Measurements from ENCODE around the gene EPPIN.
"Not testable (repeated sequence)": the region's sequence is repeated elsewhere in the genome, so short reads cannot be mapped to it uniquely, and the experiment has no call there.

The EPPIN gene

DNA sequence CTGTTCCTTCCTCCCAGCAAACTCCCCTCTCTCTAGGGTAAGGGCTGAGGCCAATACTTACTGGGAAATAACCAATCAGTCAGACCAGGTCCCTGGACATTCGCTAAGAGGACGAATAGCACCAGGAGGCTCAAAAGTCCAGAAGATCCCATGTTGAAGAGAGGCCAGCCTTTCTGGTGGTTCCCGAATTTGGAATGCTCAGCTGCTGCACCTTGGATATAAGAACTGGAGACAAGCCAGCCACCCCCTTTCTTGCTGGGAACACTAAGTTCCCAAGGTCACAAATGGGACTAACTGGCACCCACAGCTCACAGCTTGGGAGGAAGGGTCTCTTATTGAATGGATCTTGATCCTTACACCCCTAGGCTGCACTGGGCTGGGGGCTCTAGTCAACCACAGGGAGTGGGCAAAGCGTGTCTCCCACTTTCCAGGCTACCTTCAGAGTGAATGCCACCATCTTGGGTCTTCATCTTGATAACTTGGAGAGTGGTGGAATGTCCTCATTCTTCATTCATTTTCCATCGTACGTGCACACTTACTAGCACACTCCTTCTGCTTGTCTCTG is at the start of gene EPPIN:
TSS of gene EPPIN (minus strand) at position 196 of the 565 bp plus-strand sequence. CDS start at position 152, 44 bp downstream.
- DNase-seq (ENCODE audit: low read depth in 2 of 3, low spot score in 1 of 3) = no peak

DNA sequence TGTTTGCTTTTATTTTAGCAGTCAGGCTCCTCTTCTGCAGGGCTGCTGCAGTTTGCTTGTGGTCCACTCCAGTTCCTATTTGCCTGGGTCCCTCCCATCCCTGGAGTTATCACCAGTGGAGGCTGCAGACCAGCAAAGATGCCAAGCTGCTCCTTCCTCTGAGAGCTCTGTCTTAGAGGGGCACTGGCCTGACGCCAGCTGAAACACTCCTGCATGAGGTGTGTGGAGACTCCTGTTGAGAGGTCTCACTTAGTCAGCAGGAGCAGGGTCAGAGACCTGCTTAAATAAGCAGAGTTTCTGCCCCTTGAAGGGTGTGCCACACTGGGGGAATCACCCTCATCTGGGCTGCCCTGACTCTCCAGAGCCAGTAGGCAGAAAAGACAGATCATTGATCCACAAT is 48.0 kb upstream of the EPPIN start:
- no peak for DNase-seq (ENCODE audit: low read depth in 2 of 3, low spot score in 1 of 3)

DNA sequence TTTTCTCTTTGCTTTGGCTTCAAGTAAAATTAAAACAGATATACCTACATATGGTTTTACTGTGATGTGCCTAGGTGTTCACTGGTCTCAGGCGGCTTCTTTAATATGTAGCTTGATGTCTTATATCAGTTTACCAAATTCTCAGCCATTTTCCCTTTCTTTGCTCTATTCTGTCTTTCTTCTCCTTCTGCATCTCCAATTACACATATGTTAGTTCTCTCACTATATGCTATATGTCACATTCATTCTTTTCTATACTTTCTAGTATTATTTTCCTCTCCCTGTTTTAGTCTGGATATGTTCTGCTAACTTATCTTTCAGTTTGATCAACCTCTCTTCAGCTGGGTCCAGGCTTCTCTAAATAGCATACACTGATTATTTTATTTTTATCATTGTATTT is 46.3 kb upstream of the EPPIN start:
- no peak for DNase-seq (ENCODE audit: low read depth in 2 of 3, low spot score in 1 of 3)

- DNase-seq (ENCODE audit: low read depth in 2 of 3, low spot score in 1 of 3) = peak in 2 of 3 donors; percentile 5 to 30
These were observed 45.5 kb upstream of the EPPIN start for GRCh38 chr20:45592574-45593189.

- DNase-seq (ENCODE audit: low read depth in 2 of 3, low spot score in 1 of 3) = no peak
These were observed 42.5 kb upstream of the EPPIN start for GRCh38 chr20:45589725-45590124.

DNA sequence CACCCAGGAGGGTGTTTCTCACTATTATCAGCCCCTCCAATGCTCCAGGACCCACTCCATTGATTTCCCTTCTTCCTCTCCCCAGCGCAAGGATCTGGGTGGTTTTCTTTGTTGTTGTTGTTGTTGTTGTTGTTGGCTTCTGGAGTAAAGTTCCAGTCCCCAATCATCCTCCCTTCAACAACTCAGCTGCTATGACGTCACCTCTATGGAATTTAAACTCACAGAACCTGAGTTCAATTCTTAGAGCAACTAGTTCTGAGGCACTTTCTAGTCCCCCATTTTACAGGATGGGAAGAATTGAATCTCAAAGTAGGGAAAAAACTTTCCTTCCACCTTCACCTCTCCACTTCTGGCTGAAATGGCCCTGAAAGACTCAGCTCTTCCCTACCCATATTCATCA is 41.6 kb upstream of the EPPIN start:
- no peak for DNase-seq (ENCODE audit: low read depth in 2 of 3, low spot score in 1 of 3)

- not testable (repeated sequence) for DNase-seq (ENCODE audit: low read depth in 2 of 3, low spot score in 1 of 3)
These were observed 38.8 kb upstream of the EPPIN start for GRCh38 chr20:45585986-45586385.

- DNase-seq (ENCODE audit: low read depth in 2 of 3, low spot score in 1 of 3) = not testable (repeated sequence)
These were observed 37.1 kb upstream of the EPPIN start for GRCh38 chr20:45584294-45584693.

GRCh38 chr20:45583502-45583901 is 36.3 kb upstream of the EPPIN start:
- no peak for DNase-seq (ENCODE audit: low read depth in 2 of 3, low spot score in 1 of 3)

DNA sequence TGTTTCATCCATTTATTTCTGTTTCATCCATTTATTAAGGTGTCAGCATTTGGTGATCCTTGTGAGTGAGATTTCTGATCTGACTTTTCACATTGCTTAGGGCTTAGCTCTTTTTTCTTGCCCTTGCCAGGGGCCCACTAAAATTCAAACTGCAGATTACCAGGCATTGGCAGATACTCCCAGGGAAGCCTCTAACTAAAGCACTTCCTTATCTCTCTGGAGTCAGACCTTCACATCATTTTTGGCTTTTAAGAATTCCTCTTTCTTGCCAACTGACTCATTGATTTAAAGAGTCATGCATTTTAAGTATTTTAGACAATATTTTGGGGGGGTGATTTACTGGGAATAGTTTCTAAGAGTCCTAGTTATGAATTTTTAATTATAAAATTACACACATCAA is 34.5 kb upstream of the EPPIN start:
- no peak for DNase-seq (ENCODE audit: low read depth in 2 of 3, low spot score in 1 of 3)

GRCh38 chr20:45579184-45579583 is 32.0 kb upstream of the EPPIN start, which contains the start of gene WFDC8:
TSS of gene WFDC8 (minus strand) at chr20:45579284. CDS start at chr20:45579247, 37 bp downstream.
- no peak for DNase-seq (ENCODE audit: low read depth in 2 of 3, low spot score in 1 of 3)

DNA sequence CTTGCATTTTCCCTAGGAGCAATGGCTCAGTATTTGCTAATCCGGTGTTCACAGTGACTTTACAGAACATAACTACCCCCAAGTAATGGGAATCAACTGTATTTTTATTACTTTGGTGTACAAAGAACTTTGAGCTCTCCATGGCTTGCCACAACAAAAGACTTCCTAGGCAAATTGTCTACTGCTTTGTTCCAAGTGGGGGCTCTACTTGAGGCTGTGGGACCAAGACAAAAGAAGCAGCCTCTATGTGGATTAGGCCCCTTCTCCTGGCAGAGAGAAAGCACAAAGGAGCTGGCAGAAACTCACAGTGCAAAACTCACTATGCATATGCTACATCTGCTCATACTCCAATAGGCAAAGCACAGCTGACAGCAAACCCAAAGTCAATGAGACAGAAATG is 31.0 kb upstream of the EPPIN start:
- no peak for DNase-seq (ENCODE audit: low read depth in 2 of 3, low spot score in 1 of 3)

DNA sequence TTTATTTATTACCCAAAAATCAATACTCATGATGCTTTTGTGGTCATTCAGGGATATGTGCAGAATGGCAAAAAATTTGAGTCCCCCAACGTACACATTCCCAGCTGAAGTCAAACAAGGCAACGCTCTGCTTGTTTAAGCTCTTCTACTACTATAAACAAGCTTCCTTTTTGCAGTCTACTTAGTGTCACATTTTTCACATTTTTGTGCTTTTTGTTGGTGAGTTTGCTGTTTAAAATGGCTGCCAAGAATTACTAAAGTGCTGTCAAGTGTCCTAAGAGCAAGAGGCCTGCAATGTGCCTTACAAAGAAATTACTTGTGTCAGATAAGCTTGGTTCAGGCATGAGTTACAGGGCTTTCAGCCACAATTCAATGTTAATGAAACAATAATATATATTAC is 29.8 kb upstream of the EPPIN start:
- DNase-seq (ENCODE audit: low read depth in 2 of 3, low spot score in 1 of 3) = no peak

GRCh38 chr20:45575931-45576330 is 28.7 kb upstream of the EPPIN start:
- DNase-seq (ENCODE audit: low read depth in 2 of 3, low spot score in 1 of 3) = no peak

GRCh38 chr20:45569650-45570049 is 22.4 kb upstream of the EPPIN start:
- DNase-seq (ENCODE audit: low read depth in 2 of 3, low spot score in 1 of 3) = not testable (repeated sequence)

DNA sequence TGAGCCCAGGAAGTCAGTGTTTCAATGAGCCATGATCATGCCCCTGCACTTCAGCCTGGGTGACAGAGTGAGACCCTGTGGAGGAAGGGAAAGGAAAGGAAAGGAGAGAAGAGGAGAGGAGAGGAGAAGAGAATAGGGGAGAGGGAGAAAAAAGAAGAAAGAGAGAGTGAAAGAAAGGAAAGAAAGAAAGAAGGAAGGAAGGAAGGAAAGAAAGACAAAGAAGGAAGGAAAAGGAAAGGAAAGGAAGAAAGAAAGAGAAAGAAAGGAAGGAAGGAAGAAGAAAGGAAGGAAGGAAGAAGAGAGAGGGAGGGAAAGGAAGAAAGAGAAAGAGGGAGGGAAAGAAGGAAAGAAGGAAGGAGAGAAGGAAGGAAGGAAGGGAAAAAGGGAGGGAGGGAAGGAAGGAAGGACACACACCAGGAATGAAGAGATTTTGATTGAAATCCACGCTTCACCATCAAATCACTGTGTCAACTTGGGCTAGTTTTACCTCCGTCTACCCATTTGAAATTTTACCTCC is 17.6 kb upstream of the EPPIN start:
- DNase-seq (ENCODE audit: low read depth in 2 of 3, low spot score in 1 of 3) = no peak

DNA sequence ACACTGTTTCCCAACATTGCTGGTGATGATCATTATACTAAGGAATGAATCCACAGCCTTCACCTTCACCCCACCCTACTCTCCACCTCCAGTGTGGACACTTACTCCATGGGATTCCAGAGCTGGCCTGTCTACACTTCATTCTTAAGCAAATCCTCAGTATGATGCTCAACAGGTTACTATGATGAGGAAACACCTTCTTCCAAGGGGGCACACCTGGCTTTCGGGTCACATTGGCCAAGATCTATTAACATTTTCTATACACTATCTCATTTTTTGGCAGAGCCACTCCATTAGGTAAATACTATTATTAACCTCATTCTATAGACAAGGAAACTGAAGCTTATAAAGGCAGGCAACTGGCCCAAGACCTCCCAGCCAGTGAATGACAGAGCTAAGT is 8.0 kb upstream of the EPPIN start:
- DNase-seq (ENCODE audit: low read depth in 2 of 3, low spot score in 1 of 3) = no peak

GRCh38 chr20:45552456-45552855 is 5.3 kb upstream of the EPPIN start:
- DNase-seq (ENCODE audit: low read depth in 2 of 3, low spot score in 1 of 3) = no peak

GRCh38 chr20:45550765-45551164 is 3.6 kb upstream of the EPPIN start:
- no peak for DNase-seq (ENCODE audit: low read depth in 2 of 3, low spot score in 1 of 3)

DNA sequence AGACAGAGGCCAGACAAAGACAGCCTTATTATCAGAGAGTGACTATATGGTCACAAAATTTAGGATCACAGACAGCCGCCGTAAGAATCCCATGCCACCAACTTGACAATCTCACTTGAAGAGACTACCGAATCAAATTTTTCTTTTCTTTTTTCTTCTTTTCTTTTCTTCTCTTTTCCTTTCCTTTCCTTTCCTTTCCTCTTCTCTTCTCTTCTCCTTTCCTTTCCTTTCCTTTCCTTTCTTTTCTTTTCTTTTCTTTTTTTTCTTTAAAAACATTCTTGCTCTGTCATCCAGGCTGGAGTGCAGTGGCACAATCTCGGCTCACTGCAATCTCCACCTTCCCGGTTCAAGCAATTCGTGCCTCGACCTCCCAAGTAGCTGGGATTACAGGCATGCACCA is 1.2 kb upstream of the EPPIN start:
- DNase-seq (ENCODE audit: low read depth in 2 of 3, low spot score in 1 of 3) = no peak

DNA sequence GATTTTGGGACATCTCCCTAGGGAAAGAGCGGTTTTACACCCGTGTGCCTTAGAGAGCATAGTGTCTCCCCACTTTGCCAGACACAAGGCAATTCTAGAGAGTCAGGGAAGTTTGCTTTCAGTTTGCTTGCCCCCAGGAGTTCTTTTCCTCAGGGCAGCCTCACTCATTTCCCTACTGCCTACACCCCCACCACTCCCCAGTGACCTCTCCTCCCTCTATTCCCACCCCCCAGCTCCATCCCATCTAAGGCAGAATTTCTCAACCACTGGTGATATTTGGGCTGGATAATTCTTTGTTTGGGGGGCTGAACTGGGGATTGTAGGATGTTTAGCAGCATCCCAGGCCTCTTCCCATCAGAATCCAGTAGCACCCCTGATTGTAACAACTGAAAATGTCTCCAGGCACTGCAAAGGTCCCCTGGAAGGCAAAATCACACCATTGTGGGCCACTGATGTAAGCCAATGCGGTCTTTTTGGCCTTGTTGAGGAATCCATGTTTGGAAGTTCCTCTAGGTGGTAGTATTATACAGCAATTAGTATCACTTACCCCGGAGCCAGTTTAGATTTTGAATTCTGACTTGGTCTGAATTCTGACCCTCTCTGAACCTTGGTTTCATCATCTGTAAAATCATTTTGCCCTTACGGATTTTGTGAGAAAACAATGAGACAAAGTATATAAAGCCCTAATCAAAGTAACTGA is 1.3 kb downstream of the EPPIN start:
- no peak for DNase-seq (ENCODE audit: low read depth in 2 of 3, low spot score in 1 of 3)

GRCh38 chr20:45545351-45545750 is 1.9 kb downstream of the EPPIN start:
- no peak for DNase-seq (ENCODE audit: low read depth in 2 of 3, low spot score in 1 of 3)
